ENCODE measurements around the gene MVP. TPM values are rescaled to one million over a fixed set of nuclear protein-coding genes. Genes with fewer than 3 reads are reported as not detected.

Gene MVP
- total and polyA plus RNA-seq, 7 donors = 62.3 to 368 (median 94.5) TPM

- Histone ChIP-seq H3K27ac (peak overlapping the region in 2 of 4 donors; percentile 62 to 63), H3K9me3 (no peaks in the 10 kb centered on the region), H3K36me3 (peaks cover 7 to 34% (median 24%) of the 10 kb centered on the region in 4 donors), H3K4me3 (no peak overlapping the region), H3K4me1 (peaks cover 0 to 37% (median 24%) of the 10 kb centered on the region in 4 donors), H3K27me3 (no peaks in the 10 kb centered on the region)
- intact Hi-C loops (cut with DNase I) = loop anchor here (5.0 kb wide), 1 partner anchor 164 kb away; the partner anchor contains the start of gene C16orf92
- DNase-seq = no peak
- TF ChIP-seq POLR2AphosphoS5 (IDR thresholded peaks at IDR 0.05) (no peak), EP300 (IDR thresholded peaks at IDR 0.05) (no peak), CTCF (IDR thresholded peaks at IDR 0.05) (no peak), POLR2A (IDR thresholded peaks at IDR 0.05) (no peak)
- WGBS, 2 donors = 82 to 90% methylated on average over 10 of the region's 10 CpGs
These were observed 38.0 kb downstream of the MVP start for GRCh38 chr16:29858149-29858849.

GRCh38 chr16:29858974-29859373, 38.7 kb downstream of the MVP start:
- H3K4me3 ChIP-seq = no peak overlapping the region
- 95 to 96% methylated on average over 19 of the region's 19 CpGs for WGBS, 2 donors
- peaks cover 0 to 41% (median 27%) of the 10 kb centered on the region in 4 donors for H3K4me1 ChIP-seq
- H3K27me3 ChIP-seq = no peaks in the 10 kb centered on the region
- intact Hi-C loops (cut with DNase I) = loop anchor here (5.0 kb wide), 1 partner anchor 163 kb away; the partner anchor contains the start of gene C16orf92
- TF ChIP-seq EP300 (IDR thresholded peaks at IDR 0.05) = no peak
- TF ChIP-seq CTCF (IDR thresholded peaks at IDR 0.05) = no peak
- no peak for TF ChIP-seq POLR2AphosphoS5 (IDR thresholded peaks at IDR 0.05)
- no peak for TF ChIP-seq POLR2A (IDR thresholded peaks at IDR 0.05)
- no peaks in the 10 kb centered on the region for H3K9me3 ChIP-seq
- no peak overlapping the region for H3K27ac ChIP-seq
- peaks cover 7 to 34% (median 24%) of the 10 kb centered on the region in 4 donors for H3K36me3 ChIP-seq
- DNase-seq = no peak

GRCh38 chr16:29860218-29860617, 40.0 kb downstream of the MVP start:
- Histone ChIP-seq H3K27me3 (no peaks in the 10 kb centered on the region), H3K9me3 (no peaks in the 10 kb centered on the region), H3K4me1 (peaks cover 0 to 41% (median 27%) of the 10 kb centered on the region in 4 donors), H3K27ac (no peak overlapping the region), H3K4me3 (no peak overlapping the region), H3K36me3 (peaks cover 7 to 34% (median 24%) of the 10 kb centered on the region in 4 donors)
- intact Hi-C loops (cut with DNase I) = no loop called here
- DNase-seq = no peak
- TF ChIP-seq EP300 (IDR thresholded peaks at IDR 0.05) (no peak), CTCF (IDR thresholded peaks at IDR 0.05) (no peak), POLR2A (IDR thresholded peaks at IDR 0.05) (no peak), POLR2AphosphoS5 (IDR thresholded peaks at IDR 0.05) (no peak)
- 94 to 95% methylated on average over 9 of the region's 9 CpGs for WGBS, 2 donors

- WGBS, 2 donors = 2% methylated on average over 27 of the region's 27 CpGs
- H3K27ac ChIP-seq = peak overlapping the region; percentile 90 to 94 (median 92)
- peak overlapping the region; percentile 90 to 98 (median 95) for H3K4me3 ChIP-seq
- no peaks in the 10 kb centered on the region for H3K9me3 ChIP-seq
- no peak for TF ChIP-seq EP300 (IDR thresholded peaks at IDR 0.05)
- no peak for TF ChIP-seq CTCF (IDR thresholded peaks at IDR 0.05)
- no peak for TF ChIP-seq POLR2A (IDR thresholded peaks at IDR 0.05)
- peaks cover 0 to 29% (median 21%) of the 10 kb centered on the region in 4 donors for H3K4me1 ChIP-seq
- no peak for DNase-seq
- intact Hi-C loops (cut with DNase I) = no loop called here
- peaks cover 7 to 34% (median 24%) of the 10 kb centered on the region in 4 donors for H3K36me3 ChIP-seq
- H3K27me3 ChIP-seq = no peaks in the 10 kb centered on the region
These were observed 42.2 kb downstream of the MVP start for GRCh38 chr16:29862383-29862883.

Measured in sigmoid colon (tissue), 7 donors.